Measurements from ENCODE around the gene ZDHHC14.
"Not testable (repeated sequence)": the region's sequence is repeated elsewhere in the genome, so short reads cannot be mapped to it uniquely, and the experiment has no call there.

ZDHHC14 gene

GRCh38 chr6:157717340-157717748 is 336.4 kb downstream of the ZDHHC14 start:
- no peak for TF ChIP-seq MYC (IDR thresholded peaks at IDR 0.05; ENCODE audit: low read depth, low read length)
- no peak for TF ChIP-seq POLR2A (IDR thresholded peaks at IDR 0.05; ENCODE audit: extremely low read depth, insufficient read length)
- no peak for TF ChIP-seq MAX (IDR thresholded peaks at IDR 0.05; ENCODE audit: low read depth, low read length)
- TF ChIP-seq CTCF (IDR thresholded peaks at IDR 0.05; ENCODE audit: low read depth, low read length) = no peak
- H3K4me3 ChIP-seq (ENCODE audit: low read depth, low read length) = no peak overlapping the region
- DNase-seq (ENCODE audit: low read depth) = no peak

DNA sequence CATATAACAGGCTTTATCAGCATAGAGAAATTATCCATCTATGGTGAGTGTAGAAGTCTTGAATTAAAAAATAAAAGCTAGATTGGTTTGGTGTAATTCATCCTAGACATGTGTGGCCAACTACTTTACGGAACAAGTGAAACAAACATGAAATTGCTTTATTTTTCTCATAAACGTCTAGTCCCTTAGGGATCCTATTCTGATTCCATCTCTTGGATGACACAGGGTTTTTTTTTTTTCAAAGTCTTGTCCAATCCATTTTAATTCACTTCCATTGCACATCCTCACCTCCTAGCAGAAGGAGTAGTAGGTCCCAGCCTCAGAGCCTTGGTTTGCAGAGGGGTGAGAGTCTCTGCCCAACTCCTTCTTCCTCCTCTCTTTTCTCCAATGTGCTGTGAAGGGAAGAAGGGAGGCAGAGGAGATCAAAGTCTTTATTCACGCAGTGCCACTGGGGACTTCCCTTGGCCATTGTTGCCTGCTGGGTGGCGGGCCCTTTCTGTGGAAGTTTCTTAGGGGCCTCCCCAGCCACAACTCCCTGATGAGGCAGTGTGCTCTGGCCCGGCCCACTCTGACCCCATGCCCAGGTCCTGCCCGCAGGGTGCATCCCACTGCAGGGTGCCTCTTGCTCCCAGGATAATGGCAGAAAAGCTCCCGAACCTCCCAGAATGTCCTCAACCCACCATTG is 337.7 kb downstream of the ZDHHC14 start:
- H3K4me3 ChIP-seq (ENCODE audit: low read depth, low read length) = no peak overlapping the region
- TF ChIP-seq MYC (IDR thresholded peaks at IDR 0.05; ENCODE audit: low read depth, low read length) (no peak), CTCF (IDR thresholded peaks at IDR 0.05; ENCODE audit: low read depth, low read length) (no peak), MAX (IDR thresholded peaks at IDR 0.05; ENCODE audit: low read depth, low read length) (no peak), POLR2A (IDR thresholded peaks at IDR 0.05; ENCODE audit: extremely low read depth, insufficient read length) (no peak)
- DNase-seq (ENCODE audit: low read depth) = no peak

GRCh38 chr6:157720964-157721363 is 340.0 kb downstream of the ZDHHC14 start:
- not testable (repeated sequence) for H3K4me3 ChIP-seq (ENCODE audit: low read depth, low read length); DNase-seq (ENCODE audit: low read depth)

GRCh38 chr6:157721426-157721825 is 340.4 kb downstream of the ZDHHC14 start:
- H3K4me3 ChIP-seq (ENCODE audit: low read depth, low read length) = no peak overlapping the region
- DNase-seq (ENCODE audit: low read depth) = no peak
- no peak for TF ChIP-seq CTCF (IDR thresholded peaks at IDR 0.05; ENCODE audit: low read depth, low read length)
- TF ChIP-seq MYC (IDR thresholded peaks at IDR 0.05; ENCODE audit: low read depth, low read length) = no peak
- TF ChIP-seq POLR2A (IDR thresholded peaks at IDR 0.05; ENCODE audit: extremely low read depth, insufficient read length) = no peak
- no peak for TF ChIP-seq MAX (IDR thresholded peaks at IDR 0.05; ENCODE audit: low read depth, low read length)

DNA sequence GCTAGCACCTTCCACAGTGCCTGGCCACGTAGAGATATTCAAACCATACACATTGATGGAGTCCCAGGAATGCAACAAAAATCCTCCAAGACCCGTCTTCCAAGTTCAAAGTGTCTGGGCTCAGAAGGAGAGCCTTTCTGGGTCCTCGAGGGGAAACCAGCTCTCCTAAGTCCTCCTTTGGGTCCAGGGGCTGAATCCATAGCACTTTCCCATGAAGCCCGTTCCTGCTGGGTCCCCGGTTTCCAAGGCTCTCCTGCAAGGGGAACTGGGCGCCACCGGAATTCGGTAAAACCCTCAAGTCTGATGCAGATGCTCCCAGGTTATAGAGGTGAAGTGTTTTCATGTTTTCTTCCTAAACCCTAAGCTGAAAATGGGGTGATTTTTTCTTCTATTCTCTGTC is 340.8 kb downstream of the ZDHHC14 start:
- TF ChIP-seq CTCF (IDR thresholded peaks at IDR 0.05; ENCODE audit: low read depth, low read length) = no peak
- no peak for TF ChIP-seq MAX (IDR thresholded peaks at IDR 0.05; ENCODE audit: low read depth, low read length)
- no peak for TF ChIP-seq MYC (IDR thresholded peaks at IDR 0.05; ENCODE audit: low read depth, low read length)
- no peak for TF ChIP-seq POLR2A (IDR thresholded peaks at IDR 0.05; ENCODE audit: extremely low read depth, insufficient read length)
- no peak for DNase-seq (ENCODE audit: low read depth)
- H3K4me3 ChIP-seq (ENCODE audit: low read depth, low read length) = no peak overlapping the region

DNA sequence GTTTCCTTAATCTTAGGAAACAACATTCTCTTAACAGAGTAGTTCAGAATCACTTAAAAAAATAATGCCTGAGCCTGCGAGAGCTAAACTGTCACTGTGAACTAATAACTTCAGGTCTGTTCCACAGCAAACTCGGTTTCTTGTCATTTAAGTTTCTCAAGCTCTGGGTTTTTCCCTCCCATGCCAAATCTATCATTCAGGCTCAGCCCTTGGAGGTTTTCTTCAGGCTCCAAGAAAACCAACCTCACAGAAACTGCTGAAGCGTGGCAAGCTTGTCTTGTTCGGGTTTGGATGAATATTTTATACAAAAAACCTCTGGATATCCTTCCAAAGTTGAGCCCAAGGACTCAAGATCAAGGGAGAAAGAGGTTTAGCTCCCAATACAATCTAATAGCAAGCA is 342.4 kb downstream of the ZDHHC14 start:
- no peak for DNase-seq (ENCODE audit: low read depth)
- no peak overlapping the region for H3K4me3 ChIP-seq (ENCODE audit: low read depth, low read length)
- TF ChIP-seq MYC (IDR thresholded peaks at IDR 0.05; ENCODE audit: low read depth, low read length) = no peak
- no peak for TF ChIP-seq CTCF (IDR thresholded peaks at IDR 0.05; ENCODE audit: low read depth, low read length)
- TF ChIP-seq MAX (IDR thresholded peaks at IDR 0.05; ENCODE audit: low read depth, low read length) = no peak
- no peak for TF ChIP-seq POLR2A (IDR thresholded peaks at IDR 0.05; ENCODE audit: extremely low read depth, insufficient read length)

Measured in NB4 (cell line).